ENCODE results near the gene GDF7.
"Not testable (repeated sequence)": the region's sequence is repeated elsewhere in the genome, so short reads cannot be mapped to it uniquely, and the experiment has no call there.

Gene GDF7

GRCh38 chr2:20706786-20707185, 39.8 kb downstream of the GDF7 start:
- no peak for DNase-seq

GRCh38 chr2:20707601-20708000, 40.7 kb downstream of the GDF7 start:
- no peak for DNase-seq

DNA sequence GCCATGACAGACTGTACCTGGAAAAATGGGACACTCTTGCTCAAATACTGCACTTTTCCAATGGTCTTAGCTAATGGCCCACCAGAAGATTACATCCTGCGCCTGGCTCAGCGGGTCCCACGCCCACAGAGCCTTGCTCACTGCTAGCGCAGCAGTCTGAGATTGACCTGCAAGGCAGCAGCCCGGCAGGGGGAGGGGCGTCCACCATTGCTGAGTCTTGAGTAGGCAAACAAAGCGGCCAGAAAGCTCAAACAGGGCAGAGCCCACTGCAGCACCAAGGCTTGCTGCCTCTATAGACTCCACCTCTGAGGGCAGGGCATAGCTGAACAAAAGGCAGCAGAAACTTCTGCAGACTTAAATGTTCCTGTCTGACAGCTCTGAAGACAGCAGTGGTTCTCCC, 44.7 kb downstream of the GDF7 start:
- not testable (repeated sequence) for DNase-seq

DNA sequence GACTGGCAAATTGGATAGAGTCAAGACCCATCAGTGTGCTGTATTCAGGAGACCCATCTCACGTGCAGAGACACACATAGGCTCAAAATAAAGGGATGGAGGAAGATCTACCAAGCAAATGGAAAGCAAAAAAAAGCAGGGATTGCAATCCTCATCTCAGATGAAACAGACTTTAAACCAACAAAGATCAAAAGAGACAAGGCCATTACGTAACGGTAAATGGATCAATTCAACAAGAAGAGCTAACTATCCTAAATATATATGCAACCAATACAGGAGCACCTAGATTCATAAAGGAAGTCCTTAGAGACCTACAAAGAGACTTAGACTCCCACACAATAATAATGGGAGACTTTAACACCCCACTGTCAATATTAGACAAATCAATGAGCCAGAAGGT, 46.6 kb downstream of the GDF7 start:
- not testable (repeated sequence) for DNase-seq

DNA sequence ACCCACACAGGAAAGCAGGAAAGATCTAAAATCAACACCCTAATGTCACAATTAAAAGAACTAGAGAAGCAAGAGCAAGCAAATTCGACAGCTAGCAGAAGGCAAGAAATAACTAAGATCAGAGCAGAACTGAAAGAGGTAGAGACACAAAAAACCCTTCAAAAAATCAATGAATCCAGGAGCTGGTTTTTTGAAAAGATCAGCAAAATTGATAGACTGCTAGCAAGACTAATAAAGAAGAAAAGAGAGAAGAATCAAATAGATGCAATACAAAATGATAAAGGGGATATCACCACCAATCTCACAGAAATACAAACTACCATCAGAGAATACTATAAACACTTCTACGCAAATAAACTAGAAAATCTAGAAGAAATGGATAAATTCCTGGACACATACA, 47.5 kb downstream of the GDF7 start:
- DNase-seq = not testable (repeated sequence)

- DNase-seq = not testable (repeated sequence)
These were observed 49.2 kb downstream of the GDF7 start for GRCh38 chr2:20716164-20716563.

DNA sequence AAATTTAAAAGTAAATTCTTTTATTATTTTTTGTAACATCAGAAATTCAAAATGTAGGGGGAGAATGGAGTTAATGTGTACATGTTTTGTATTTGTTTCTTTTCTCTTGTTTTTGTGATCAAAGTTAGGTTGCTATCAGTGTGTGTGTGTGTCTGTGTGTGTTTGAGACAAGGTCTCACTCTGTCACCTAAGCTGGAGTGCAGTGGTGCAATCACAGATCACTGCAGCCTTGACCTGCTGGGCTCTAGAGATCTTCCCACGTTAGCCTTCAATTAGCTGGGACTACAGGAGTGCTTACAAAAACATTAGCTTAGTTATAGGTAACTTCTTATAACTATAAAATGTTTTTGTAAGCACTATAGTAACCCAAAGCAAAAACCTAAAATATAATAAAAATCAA, 50.7 kb downstream of the GDF7 start:
- DNase-seq = no peak

GRCh38 chr2:20722592-20723240, 55.8 kb downstream of the GDF7 start:
- no peak for DNase-seq

GRCh38 chr2:20723543-20723942, 56.6 kb downstream of the GDF7 start:
- no peak for DNase-seq

- DNase-seq = no peak
These were observed 57.6 kb downstream of the GDF7 start for GRCh38 chr2:20724500-20725053.

GRCh38 chr2:20725782-20726181, 58.8 kb downstream of the GDF7 start:
- no peak for DNase-seq

DNA sequence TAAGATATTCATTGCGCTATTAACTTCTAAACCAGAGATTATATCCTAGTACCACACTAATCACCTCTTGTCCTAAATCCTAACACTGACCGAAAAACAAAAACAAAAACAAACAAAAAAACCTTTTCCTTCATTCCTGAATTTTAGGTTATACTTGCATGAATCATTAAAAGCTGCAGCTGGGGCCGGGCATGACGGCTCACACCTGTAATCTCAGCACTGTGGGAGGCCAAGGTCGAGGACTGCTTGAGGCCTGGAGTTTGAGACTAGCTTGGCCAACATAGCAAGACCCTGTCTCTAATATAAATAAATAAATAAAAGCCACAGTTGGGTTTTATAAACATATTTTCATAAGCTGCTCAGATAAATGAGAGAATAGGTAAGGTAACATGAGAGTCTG, 60.0 kb downstream of the GDF7 start:
- DNase-seq = no peak

GRCh38 chr2:20728114-20728758, 61.3 kb downstream of the GDF7 start:
- no peak for DNase-seq

Data from NCI-H2171 (cell line).